ENCODE results near the gene SLC2A2.

- no peak for TF ChIP-seq POLR2AphosphoS5 (IDR thresholded peaks at IDR 0.05; ENCODE audit: low read depth, low read length)
- TF ChIP-seq, protein P1, sequence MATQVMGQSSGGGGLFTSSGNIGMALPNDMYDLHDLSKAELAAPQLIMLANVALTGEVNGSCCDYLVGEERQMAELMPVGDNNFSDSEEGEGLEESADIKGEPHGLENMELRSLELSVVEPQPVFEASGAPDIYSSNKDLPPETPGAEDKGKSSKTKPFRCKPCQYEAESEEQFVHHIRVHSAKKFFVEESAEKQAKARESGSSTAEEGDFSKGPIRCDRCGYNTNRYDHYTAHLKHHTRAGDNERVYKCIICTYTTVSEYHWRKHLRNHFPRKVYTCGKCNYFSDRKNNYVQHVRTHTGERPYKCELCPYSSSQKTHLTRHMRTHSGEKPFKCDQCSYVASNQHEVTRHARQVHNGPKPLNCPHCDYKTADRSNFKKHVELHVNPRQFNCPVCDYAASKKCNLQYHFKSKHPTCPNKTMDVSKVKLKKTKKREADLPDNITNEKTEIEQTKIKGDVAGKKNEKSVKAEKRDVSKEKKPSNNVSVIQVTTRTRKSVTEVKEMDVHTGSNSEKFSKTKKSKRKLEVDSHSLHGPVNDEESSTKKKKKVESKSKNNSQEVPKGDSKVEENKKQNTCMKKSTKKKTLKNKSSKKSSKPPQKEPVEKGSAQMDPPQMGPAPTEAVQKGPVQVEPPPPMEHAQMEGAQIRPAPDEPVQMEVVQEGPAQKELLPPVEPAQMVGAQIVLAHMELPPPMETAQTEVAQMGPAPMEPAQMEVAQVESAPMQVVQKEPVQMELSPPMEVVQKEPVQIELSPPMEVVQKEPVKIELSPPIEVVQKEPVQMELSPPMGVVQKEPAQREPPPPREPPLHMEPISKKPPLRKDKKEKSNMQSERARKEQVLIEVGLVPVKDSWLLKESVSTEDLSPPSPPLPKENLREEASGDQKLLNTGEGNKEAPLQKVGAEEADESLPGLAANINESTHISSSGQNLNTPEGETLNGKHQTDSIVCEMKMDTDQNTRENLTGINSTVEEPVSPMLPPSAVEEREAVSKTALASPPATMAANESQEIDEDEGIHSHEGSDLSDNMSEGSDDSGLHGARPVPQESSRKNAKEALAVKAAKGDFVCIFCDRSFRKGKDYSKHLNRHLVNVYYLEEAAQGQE (IDR thresholded peaks at IDR 0.05; ENCODE audit: insufficient read depth in 1 of 2, low read depth in 2 of 2, low read length in 2 of 2), result no peak
These were observed 12.4 kb downstream of the SLC2A2 start for GRCh38 chr3:171013822-171014748.

All from PFSK-1 (cell line).